ENCODE data around the gene OR2T5. TPM values are rescaled to one million over a fixed set of nuclear protein-coding genes. Genes with fewer than 3 reads are reported as not detected.
"Not testable (repeated sequence)": the region's sequence is repeated elsewhere in the genome, so short reads cannot be mapped to it uniquely, and the experiment has no call there.

OR2T5 gene
- total RNA-seq = not detected
- long read RNA-seq = 0 reads

- DNase-seq (ENCODE audit: low spot score); intact Hi-C loops (cut with DNase I): not testable (repeated sequence)
Measured at GRCh38 chr1:248488289-248488688, at the start of gene OR2T5. OR2T5 (plus strand) TSS chr1:248488589; CDS start chr1:248488589, 0 bp downstream.

- intact Hi-C loops (cut with DNase I) = not testable (repeated sequence)
Measured at GRCh38 chr1:248438668-248439067, 49.7 kb upstream of the OR2T5 start.

GRCh38 chr1:248439283-248439682 lies 49.1 kb upstream of the OR2T5 start:
- intact Hi-C loops (cut with DNase I); DNase-seq (ENCODE audit: low spot score): not testable (repeated sequence)

More at GRCh38 chr1:248438668-248439067, 49.7 kb upstream of the OR2T5 start:
- not testable (repeated sequence) for DNase-seq (ENCODE audit: low spot score)

GRCh38 chr1:248442500-248443277 lies 45.7 kb upstream of the OR2T5 start:
- intact Hi-C loops (cut with DNase I) = loop anchor here (10.0 kb wide), 1 partner anchor 212 kb away; the partner anchor contains the start of gene OR2T27
- DNase-seq (ENCODE audit: low spot score) = not testable (repeated sequence)

- DNase-seq (ENCODE audit: low spot score) = not testable (repeated sequence)
- intact Hi-C loops (cut with DNase I) = loop anchor here (10.0 kb wide), 1 partner anchor 210 kb away; the partner anchor contains the start of gene OR2T27
Measured at GRCh38 chr1:248444603-248445002, 43.8 kb upstream of the OR2T5 start.

- not testable (repeated sequence) for DNase-seq (ENCODE audit: low spot score)
- intact Hi-C loops (cut with DNase I) = loop anchor here (10.0 kb wide), 1 partner anchor 209 kb away; the partner anchor contains the start of gene OR2T27
Measured at GRCh38 chr1:248445399-248445798, 43.0 kb upstream of the OR2T5 start, which contains the start of gene OR2T2. OR2T2 (plus strand) TSS chr1:248445637; CDS start chr1:248452798, 7,161 bp downstream.

GRCh38 chr1:248448409-248449074 lies 39.8 kb upstream of the OR2T5 start:
- intact Hi-C loops (cut with DNase I) = loop anchor here (10.0 kb wide), 1 partner anchor 206 kb away; the partner anchor contains the start of gene OR2T27
- DNase-seq (ENCODE audit: low spot score) = not testable (repeated sequence)

GRCh38 chr1:248449821-248450465 lies 38.4 kb upstream of the OR2T5 start:
- not testable (repeated sequence) for DNase-seq (ENCODE audit: low spot score)
- intact Hi-C loops (cut with DNase I) = loop anchor here (10.0 kb wide), 1 partner anchor 205 kb away; the partner anchor contains the start of gene OR2T27

- intact Hi-C loops (cut with DNase I); DNase-seq (ENCODE audit: low spot score): not testable (repeated sequence)
Measured at GRCh38 chr1:248450466-248451145, 37.8 kb upstream of the OR2T5 start.

- intact Hi-C loops (cut with DNase I) = not testable (repeated sequence)
Measured at GRCh38 chr1:248453619-248454018, 34.8 kb upstream of the OR2T5 start.

GRCh38 chr1:248455045-248455444 lies 33.3 kb upstream of the OR2T5 start:
- intact Hi-C loops (cut with DNase I); DNase-seq (ENCODE audit: low spot score): not testable (repeated sequence)

More at GRCh38 chr1:248453619-248454018, 34.8 kb upstream of the OR2T5 start:
- DNase-seq (ENCODE audit: low spot score) = not testable (repeated sequence)

GRCh38 chr1:248456635-248457034 lies 31.8 kb upstream of the OR2T5 start:
- DNase-seq (ENCODE audit: low spot score); intact Hi-C loops (cut with DNase I): not testable (repeated sequence)

- intact Hi-C loops (cut with DNase I); DNase-seq (ENCODE audit: low spot score): not testable (repeated sequence)
Measured at GRCh38 chr1:248459117-248459516, 29.3 kb upstream of the OR2T5 start.

- intact Hi-C loops (cut with DNase I) = no loop called here
Measured at GRCh38 chr1:248471154-248471553, 17.2 kb upstream of the OR2T5 start.

GRCh38 chr1:248472111-248472510 lies 16.3 kb upstream of the OR2T5 start:
- intact Hi-C loops (cut with DNase I); DNase-seq (ENCODE audit: low spot score): not testable (repeated sequence)

More at GRCh38 chr1:248471154-248471553, 17.2 kb upstream of the OR2T5 start:
- no peak for DNase-seq (ENCODE audit: low spot score)

- intact Hi-C loops (cut with DNase I); DNase-seq (ENCODE audit: low spot score): not testable (repeated sequence)
Measured at GRCh38 chr1:248473051-248473450, 15.3 kb upstream of the OR2T5 start, which contains the start of gene OR2T3. OR2T3 (plus strand) TSS chr1:248473351; CDS start chr1:248473351, 0 bp downstream.

GRCh38 chr1:248475660-248476059 lies 12.7 kb upstream of the OR2T5 start:
- DNase-seq (ENCODE audit: low spot score); intact Hi-C loops (cut with DNase I): not testable (repeated sequence)

- intact Hi-C loops (cut with DNase I); DNase-seq (ENCODE audit: low spot score): not testable (repeated sequence)
Measured at GRCh38 chr1:248481686-248482579, 6.5 kb upstream of the OR2T5 start.
